Neural cell (in vitro differentiated cells): Measurements from ENCODE around the gene PTPRD. TPM values are rescaled to one million over a fixed set of nuclear protein-coding genes. Genes with fewer than 3 reads are reported as not detected.

Experiments
- H2AFZ ChIP-seq: fragments of 200-600, 300-800 bp; sonication (generic), shearing (Covaris generic); 2 replicates; pipeline ENCODE4 v1.6.0; 2014; ENCODE audit warnings: low read depth, mild to moderate bottlenecking, antibody characterized with exemption, low read length, moderate library complexity
- H3F3A ChIP-seq: fragments of 200-600 bp; shearing (Covaris generic); 2 replicates; pipeline ENCODE4 v1.6.1; 2016; ENCODE audit warnings: mild to moderate bottlenecking, moderate library complexity, mixed read lengths, antibody characterized with exemption, low read length; ENCODE audit not compliant: insufficient read depth, poor library complexity, severe bottlenecking
- H3K27ac ChIP-seq: fragments of 200-600, 300-800 bp; sonication (generic), shearing (Covaris generic); 2 replicates; pipeline ENCODE4 v1.5.1; 2014; ENCODE audit warnings: mild to moderate bottlenecking, low read length, moderate library complexity
- H3K27me3 ChIP-seq: fragments of 300-800, 200-600 bp; sonication (generic), shearing (Covaris generic); 2 replicates; pipeline ENCODE4 v1.6.0; 2014; ENCODE audit warnings: mild to moderate bottlenecking, low read depth, low read length, moderate library complexity; ENCODE audit not compliant: insufficient read depth
- H3K36me3 ChIP-seq: fragments of 300-800, 200-600 bp; sonication (generic), shearing (Covaris generic); 2 replicates; pipeline ENCODE4 v1.5.1; 2014; ENCODE audit warnings: mild to moderate bottlenecking, antibody characterized with exemption, low read length, moderate library complexity; ENCODE audit not compliant: insufficient read depth
- H3K4me2 ChIP-seq: fragments of 300-800, 200-600 bp; sonication (generic), shearing (Covaris generic); 2 replicates; pipeline ENCODE4 v1.6.0; 2014; ENCODE audit warnings: mild to moderate bottlenecking, low read length
- H3K4me3 ChIP-seq: fragments of 300-800, 200-600 bp; sonication (generic), shearing (Covaris generic); 2 replicates; pipeline ENCODE4 v1.5.1; 2014; ENCODE audit warnings: mild to moderate bottlenecking, low read length, moderate library complexity
- H3K79me2 ChIP-seq: fragments of 200-600 bp; shearing (Covaris generic); replicated peaks from 2 replicates; pipeline ENCODE4 v1.6.0; 2014; ENCODE audit warnings: mild to moderate bottlenecking, low read length, moderate library complexity; ENCODE audit not compliant: insufficient read depth
- H3K9ac ChIP-seq: fragments of 300-800, 200-600 bp; sonication (generic), shearing (Covaris generic); 2 replicates; pipeline ENCODE4 v1.6.1; 2016; ENCODE audit warnings: mild to moderate bottlenecking, low read length, mixed read lengths
- H3K9me2 ChIP-seq: fragments of 200-600 bp; shearing (Covaris generic); 2 replicates; pipeline ENCODE4 v1.6.1; 2016; ENCODE audit warnings: mild to moderate bottlenecking, low read length, mixed read lengths; ENCODE audit not compliant: insufficient read depth
- H3K9me3 ChIP-seq: fragments of 200-600, 300-800 bp; sonication (generic), shearing (Covaris generic); 2 replicates; pipeline ENCODE4 v1.6.1; 2016; ENCODE audit warnings: mild to moderate bottlenecking, mixed run types, low read length, moderate library complexity, mixed read lengths
- H4K20me1 ChIP-seq: fragments of 200-600 bp; shearing (Covaris generic); 2 replicates; pipeline ENCODE4 v1.6.1; 2016; ENCODE audit warnings: mild to moderate bottlenecking, mixed run types; ENCODE audit not compliant: insufficient read depth
- EP300 ChIP-seq: fragments of 450-650 bp; conservative IDR thresholded peaks from 2 replicates; pipeline ENCODE4 v1.6.1; 2014; ENCODE audit warnings: antibody characterized with exemption, mild to moderate bottlenecking, moderate library complexity; ENCODE audit not compliant: poor library complexity, severe bottlenecking
- EZH2 ChIP-seq: fragments of 200-600, 300-800 bp; shearing (Covaris generic), sonication (generic); IDR thresholded peaks from 2 replicates; pipeline ENCODE4 v1.6.1; 2014; ENCODE audit warnings: antibody characterized with exemption, low read length, borderline replicate concordance, mild to moderate bottlenecking; ENCODE audit not compliant: insufficient read depth, poor library complexity, severe bottlenecking
- MXI1 ChIP-seq: fragments of 450-650 bp; conservative IDR thresholded peaks from 2 replicates; pipeline ENCODE4 v1.6.1; 2014; ENCODE audit warnings: antibody characterized with exemption, mild to moderate bottlenecking; ENCODE audit not compliant: poor library complexity, severe bottlenecking
- POLR2AphosphoS5 ChIP-seq: IDR thresholded peaks from 2 replicates; pipeline ENCODE4 v1.6.1; 2012
- RAD21 ChIP-seq: fragments of 450-650 bp; conservative IDR thresholded peaks from 2 replicates; pipeline ENCODE4 v1.6.1; 2014; ENCODE audit warnings: antibody characterized with exemption, mild to moderate bottlenecking, moderate library complexity
- SMC3 ChIP-seq: fragments of 450-650 bp; conservative IDR thresholded peaks from 2 replicates; pipeline ENCODE4 v1.6.1; 2014; ENCODE audit warnings: antibody characterized with exemption, mild to moderate bottlenecking, moderate library complexity; ENCODE audit not compliant: poor library complexity
- TAF1 ChIP-seq: IDR thresholded peaks from 2 replicates; pipeline ENCODE4 v1.6.1; 2012; ENCODE audit warnings: low read depth
- polyA plus RNA-seq: library from polyadenylated mRNA; depleted of rRNA; stranded (reverse); fragments of >200 nt; gene quantifications from 2 replicates; pipeline ENCODE4 v1.2.3, GENCODE V29; 2014
- TF ChIP-seq, protein P1 (sequence below): fragments of 450-650 bp; IDR thresholded peaks from 2 replicates; pipeline ENCODE4 v1.5.1; 2014; ENCODE audit warnings: antibody characterized with exemption, mild to moderate bottlenecking, moderate library complexity; ENCODE audit not compliant: poor library complexity, severe bottlenecking
- TF ChIP-seq, protein P2 (sequence below): IDR thresholded peaks from 2 replicates; pipeline ENCODE4 v1.6.1; 2012; ENCODE audit warnings: borderline replicate concordance

PTPRD gene
- polyA plus RNA-seq, 1 donor from 2014 or later: 143 TPM

DNA sequence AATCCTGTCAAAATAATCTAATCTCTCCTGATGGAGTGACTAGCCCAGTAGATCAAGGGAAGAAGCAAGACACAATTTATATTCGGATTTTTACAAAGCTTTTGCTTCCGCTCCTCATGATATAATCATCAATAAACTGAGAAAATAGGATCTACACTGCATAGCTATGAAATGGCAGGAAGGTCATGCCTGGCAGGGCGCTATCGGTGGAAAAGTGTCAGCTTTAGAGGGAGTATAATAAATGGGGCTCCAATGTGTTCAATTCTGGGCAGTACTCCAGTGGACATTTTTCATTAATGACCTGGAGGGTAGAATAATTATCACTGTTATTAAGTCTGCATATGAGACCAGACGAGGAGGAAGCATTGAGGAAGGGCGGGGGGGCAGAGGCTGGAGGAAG is 1799.9 kb downstream of the PTPRD start:
- no peaks in the 10 kb centered on the region for H3F3A ChIP-seq
- no peaks in the 10 kb centered on the region for H3K9me3 ChIP-seq
- H3K36me3 ChIP-seq: no peaks in the 10 kb centered on the region
- H3K79me2 ChIP-seq: peaks cover 45% of the 10 kb centered on the region
- H3K27me3 ChIP-seq: no peaks in the 10 kb centered on the region
- H3K4me3 ChIP-seq: no peak overlapping the region
- no peaks in the 10 kb centered on the region for H3K9me2 ChIP-seq
- TF ChIP-seq POLR2AphosphoS5 (no peak), EP300 (no peak), RAD21 (no peak), EZH2 (no peak), TAF1 (no peak)
- TF ChIP-seq, protein P1, sequence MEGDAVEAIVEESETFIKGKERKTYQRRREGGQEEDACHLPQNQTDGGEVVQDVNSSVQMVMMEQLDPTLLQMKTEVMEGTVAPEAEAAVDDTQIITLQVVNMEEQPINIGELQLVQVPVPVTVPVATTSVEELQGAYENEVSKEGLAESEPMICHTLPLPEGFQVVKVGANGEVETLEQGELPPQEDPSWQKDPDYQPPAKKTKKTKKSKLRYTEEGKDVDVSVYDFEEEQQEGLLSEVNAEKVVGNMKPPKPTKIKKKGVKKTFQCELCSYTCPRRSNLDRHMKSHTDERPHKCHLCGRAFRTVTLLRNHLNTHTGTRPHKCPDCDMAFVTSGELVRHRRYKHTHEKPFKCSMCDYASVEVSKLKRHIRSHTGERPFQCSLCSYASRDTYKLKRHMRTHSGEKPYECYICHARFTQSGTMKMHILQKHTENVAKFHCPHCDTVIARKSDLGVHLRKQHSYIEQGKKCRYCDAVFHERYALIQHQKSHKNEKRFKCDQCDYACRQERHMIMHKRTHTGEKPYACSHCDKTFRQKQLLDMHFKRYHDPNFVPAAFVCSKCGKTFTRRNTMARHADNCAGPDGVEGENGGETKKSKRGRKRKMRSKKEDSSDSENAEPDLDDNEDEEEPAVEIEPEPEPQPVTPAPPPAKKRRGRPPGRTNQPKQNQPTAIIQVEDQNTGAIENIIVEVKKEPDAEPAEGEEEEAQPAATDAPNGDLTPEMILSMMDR: no peak
- TF ChIP-seq, protein P2, sequence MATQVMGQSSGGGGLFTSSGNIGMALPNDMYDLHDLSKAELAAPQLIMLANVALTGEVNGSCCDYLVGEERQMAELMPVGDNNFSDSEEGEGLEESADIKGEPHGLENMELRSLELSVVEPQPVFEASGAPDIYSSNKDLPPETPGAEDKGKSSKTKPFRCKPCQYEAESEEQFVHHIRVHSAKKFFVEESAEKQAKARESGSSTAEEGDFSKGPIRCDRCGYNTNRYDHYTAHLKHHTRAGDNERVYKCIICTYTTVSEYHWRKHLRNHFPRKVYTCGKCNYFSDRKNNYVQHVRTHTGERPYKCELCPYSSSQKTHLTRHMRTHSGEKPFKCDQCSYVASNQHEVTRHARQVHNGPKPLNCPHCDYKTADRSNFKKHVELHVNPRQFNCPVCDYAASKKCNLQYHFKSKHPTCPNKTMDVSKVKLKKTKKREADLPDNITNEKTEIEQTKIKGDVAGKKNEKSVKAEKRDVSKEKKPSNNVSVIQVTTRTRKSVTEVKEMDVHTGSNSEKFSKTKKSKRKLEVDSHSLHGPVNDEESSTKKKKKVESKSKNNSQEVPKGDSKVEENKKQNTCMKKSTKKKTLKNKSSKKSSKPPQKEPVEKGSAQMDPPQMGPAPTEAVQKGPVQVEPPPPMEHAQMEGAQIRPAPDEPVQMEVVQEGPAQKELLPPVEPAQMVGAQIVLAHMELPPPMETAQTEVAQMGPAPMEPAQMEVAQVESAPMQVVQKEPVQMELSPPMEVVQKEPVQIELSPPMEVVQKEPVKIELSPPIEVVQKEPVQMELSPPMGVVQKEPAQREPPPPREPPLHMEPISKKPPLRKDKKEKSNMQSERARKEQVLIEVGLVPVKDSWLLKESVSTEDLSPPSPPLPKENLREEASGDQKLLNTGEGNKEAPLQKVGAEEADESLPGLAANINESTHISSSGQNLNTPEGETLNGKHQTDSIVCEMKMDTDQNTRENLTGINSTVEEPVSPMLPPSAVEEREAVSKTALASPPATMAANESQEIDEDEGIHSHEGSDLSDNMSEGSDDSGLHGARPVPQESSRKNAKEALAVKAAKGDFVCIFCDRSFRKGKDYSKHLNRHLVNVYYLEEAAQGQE: no peak
- no peak overlapping the region for H3K9ac ChIP-seq
- H3K27ac ChIP-seq: no peak overlapping the region
- no peak overlapping the region for H3K4me2 ChIP-seq
- H2AFZ ChIP-seq: no peak overlapping the region
- no peaks in the 10 kb centered on the region for H4K20me1 ChIP-seq

DNA sequence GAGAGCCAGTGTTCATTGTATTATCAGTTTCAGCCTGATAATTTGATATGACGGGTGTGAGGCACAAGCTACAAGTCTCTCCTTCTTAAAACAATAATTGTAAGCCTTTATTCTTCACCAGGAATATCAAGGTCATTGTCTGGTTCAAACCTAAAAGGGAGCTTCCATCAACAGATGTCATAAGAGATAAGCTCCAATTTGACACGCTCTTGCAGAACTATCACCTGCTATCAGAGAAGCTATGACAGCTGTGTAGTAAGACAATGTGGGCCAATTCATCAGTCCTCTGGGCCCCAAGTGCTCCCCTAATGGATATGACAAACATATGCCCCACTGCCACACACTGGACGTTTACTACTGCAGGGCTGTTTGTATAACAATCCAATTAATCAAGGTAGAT is 1803.1 kb downstream of the PTPRD start:
- Histone ChIP-seq H3K4me3 (no peak overlapping the region), H3K36me3 (no peaks in the 10 kb centered on the region), H3K27me3 (no peaks in the 10 kb centered on the region), H3K79me2 (peaks cover 36% of the 10 kb centered on the region), H3K9me2 (no peaks in the 10 kb centered on the region), H3F3A (no peaks in the 10 kb centered on the region), H4K20me1 (no peaks in the 10 kb centered on the region), H3K27ac (peak overlapping the region; percentile 5), H3K9ac (no peak overlapping the region), H3K9me3 (no peaks in the 10 kb centered on the region), H3K4me2 (no peak overlapping the region), H2AFZ (no peak overlapping the region)
- TF ChIP-seq POLR2AphosphoS5 (no peak), EP300 (peak; percentile 25), MXI1 (no peak), EZH2 (no peak), SMC3 (no peak), RAD21 (no peak)
- TF ChIP-seq, protein P1: no peak
- TF ChIP-seq, protein P2: no peak
